HG03457 (cell line): ENCODE results near the gene ATP5F1D.

Experiments
- ATAC-seq: cut with Tn5 transposase; IDR thresholded peaks from one replicate; pipeline ENCODE4 v1.9.1; 2021; ENCODE audit warnings: moderate number of reproducible peaks; ENCODE audit not compliant: unreplicated experiment

Gene ATP5F1D

GRCh38 chr19:1290196-1290702 is 48.7 kb downstream of the ATP5F1D start:
- no peak for ATAC-seq

GRCh38 chr19:1290703-1291651 is 49.4 kb downstream of the ATP5F1D start:
- no peak for ATAC-seq

- ATAC-seq = no peak
Measured at GRCh38 chr19:1291761-1292418, 50.3 kb downstream of the ATP5F1D start.

- no peak for ATAC-seq
Measured at GRCh38 chr19:1292419-1293151, 51.0 kb downstream of the ATP5F1D start.

GRCh38 chr19:1293782-1294604 is 52.4 kb downstream of the ATP5F1D start:
- no peak for ATAC-seq
